ENCODE measurements around the gene MAP3K2.
A peak's percentile ranks its signal among the peaks of the same experiment; 100 is the strongest.

Gene MAP3K2, protein sequence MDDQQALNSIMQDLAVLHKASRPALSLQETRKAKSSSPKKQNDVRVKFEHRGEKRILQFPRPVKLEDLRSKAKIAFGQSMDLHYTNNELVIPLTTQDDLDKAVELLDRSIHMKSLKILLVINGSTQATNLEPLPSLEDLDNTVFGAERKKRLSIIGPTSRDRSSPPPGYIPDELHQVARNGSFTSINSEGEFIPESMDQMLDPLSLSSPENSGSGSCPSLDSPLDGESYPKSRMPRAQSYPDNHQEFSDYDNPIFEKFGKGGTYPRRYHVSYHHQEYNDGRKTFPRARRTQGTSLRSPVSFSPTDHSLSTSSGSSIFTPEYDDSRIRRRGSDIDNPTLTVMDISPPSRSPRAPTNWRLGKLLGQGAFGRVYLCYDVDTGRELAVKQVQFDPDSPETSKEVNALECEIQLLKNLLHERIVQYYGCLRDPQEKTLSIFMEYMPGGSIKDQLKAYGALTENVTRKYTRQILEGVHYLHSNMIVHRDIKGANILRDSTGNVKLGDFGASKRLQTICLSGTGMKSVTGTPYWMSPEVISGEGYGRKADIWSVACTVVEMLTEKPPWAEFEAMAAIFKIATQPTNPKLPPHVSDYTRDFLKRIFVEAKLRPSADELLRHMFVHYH

GRCh38 chr2:127387655-127388422 lies at the start of gene MAP3K2:
Gene MAP3K2 (minus strand): TSS chr2:127387975. CDS start chr2:127343129, 44,846 bp downstream.
- Histone ChIP-seq H3K9ac (ENCODE audit: low read length) (peak within 1 kb of the TSS; percentile 96), H3K4me3 (ENCODE audit: low read length) (peak within 1 kb of the TSS; percentile 87), H3K27me3 (ENCODE audit: control insufficient read depth, insufficient read depth, low read length) (no peaks in the 10 kb centered on the region), H3K27ac (ENCODE audit: low read depth, low read length) (peak within 1 kb of the TSS; percentile 99), H3K36me3 (ENCODE audit: control insufficient read depth, insufficient read depth, low read length) (no peaks in the 10 kb centered on the region), H3K4me1 (ENCODE audit: control insufficient read depth, insufficient read depth, low read length) (peaks cover 3% of the 10 kb centered on the region)

GRCh38 chr2:127437056-127437455 lies 49.3 kb upstream of the MAP3K2 start:
- H3K27me3 ChIP-seq (ENCODE audit: control insufficient read depth, insufficient read depth, low read length): no peaks in the 10 kb centered on the region
- H3K9ac ChIP-seq (ENCODE audit: low read length): no peak overlapping the region
- no peaks in the 10 kb centered on the region for H3K36me3 ChIP-seq (ENCODE audit: control insufficient read depth, insufficient read depth, low read length)
- no peak overlapping the region for H3K4me3 ChIP-seq (ENCODE audit: low read length)
- no peak overlapping the region for H3K27ac ChIP-seq (ENCODE audit: low read depth, low read length)
- no peaks in the 10 kb centered on the region for H3K4me1 ChIP-seq (ENCODE audit: control insufficient read depth, insufficient read depth, low read length)

GRCh38 chr2:127434515-127434914 lies 46.7 kb upstream of the MAP3K2 start:
- Histone ChIP-seq H3K9ac (ENCODE audit: low read length) (no peak overlapping the region), H3K27me3 (ENCODE audit: control insufficient read depth, insufficient read depth, low read length) (no peaks in the 10 kb centered on the region), H3K4me1 (ENCODE audit: control insufficient read depth, insufficient read depth, low read length) (no peaks in the 10 kb centered on the region), H3K36me3 (ENCODE audit: control insufficient read depth, insufficient read depth, low read length) (no peaks in the 10 kb centered on the region), H3K27ac (ENCODE audit: low read depth, low read length) (no peak overlapping the region), H3K4me3 (ENCODE audit: low read length) (no peak overlapping the region)

GRCh38 chr2:127431408-127432023 lies 43.7 kb upstream of the MAP3K2 start:
- Histone ChIP-seq H3K27me3 (ENCODE audit: control insufficient read depth, insufficient read depth, low read length) (no peaks in the 10 kb centered on the region), H3K9ac (ENCODE audit: low read length) (no peak overlapping the region), H3K36me3 (ENCODE audit: control insufficient read depth, insufficient read depth, low read length) (no peaks in the 10 kb centered on the region), H3K27ac (ENCODE audit: low read depth, low read length) (no peak overlapping the region), H3K4me3 (ENCODE audit: low read length) (no peak overlapping the region), H3K4me1 (ENCODE audit: control insufficient read depth, insufficient read depth, low read length) (no peaks in the 10 kb centered on the region)

DNA sequence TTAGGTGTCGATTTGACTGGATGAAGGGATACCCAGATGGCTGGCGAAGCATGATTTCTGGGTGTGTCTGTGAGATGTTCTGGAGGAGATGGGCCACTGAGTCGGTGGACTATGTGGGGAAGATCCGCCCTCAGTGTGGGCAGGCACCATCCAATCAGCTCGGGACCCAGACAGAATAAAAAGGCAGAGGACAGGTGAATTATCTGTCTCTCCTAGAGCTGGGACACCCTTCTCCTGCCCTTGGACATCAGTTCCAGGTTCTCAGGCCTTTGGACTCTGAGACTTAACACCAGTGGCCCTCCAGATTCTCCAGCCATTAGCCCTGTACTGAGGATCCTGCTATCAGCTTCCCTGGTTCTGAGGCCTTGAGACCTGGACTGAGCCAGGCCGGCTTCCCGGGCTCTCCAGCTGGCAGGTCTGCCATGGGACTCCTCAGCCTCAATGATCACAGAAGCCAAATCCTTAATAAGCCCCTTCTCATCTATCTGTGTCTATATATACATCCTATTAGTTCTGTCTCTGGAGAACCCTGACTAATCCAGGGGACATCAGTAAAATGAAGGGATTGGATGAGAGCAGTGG lies 42.2 kb upstream of the MAP3K2 start:
- no peaks in the 10 kb centered on the region for H3K27me3 ChIP-seq (ENCODE audit: control insufficient read depth, insufficient read depth, low read length)
- no peak overlapping the region for H3K9ac ChIP-seq (ENCODE audit: low read length)
- H3K4me1 ChIP-seq (ENCODE audit: control insufficient read depth, insufficient read depth, low read length): no peaks in the 10 kb centered on the region
- H3K27ac ChIP-seq (ENCODE audit: low read depth, low read length): no peak overlapping the region
- no peaks in the 10 kb centered on the region for H3K36me3 ChIP-seq (ENCODE audit: control insufficient read depth, insufficient read depth, low read length)
- no peak overlapping the region for H3K4me3 ChIP-seq (ENCODE audit: low read length)

- no peaks in the 10 kb centered on the region for H3K36me3 ChIP-seq (ENCODE audit: control insufficient read depth, insufficient read depth, low read length)
- H3K27ac ChIP-seq (ENCODE audit: low read depth, low read length): no peak overlapping the region
- H3K4me3 ChIP-seq (ENCODE audit: low read length): no peak overlapping the region
- no peaks in the 10 kb centered on the region for H3K4me1 ChIP-seq (ENCODE audit: control insufficient read depth, insufficient read depth, low read length)
- no peak overlapping the region for H3K9ac ChIP-seq (ENCODE audit: low read length)
- H3K27me3 ChIP-seq (ENCODE audit: control insufficient read depth, insufficient read depth, low read length): no peaks in the 10 kb centered on the region
These were observed 41.5 kb upstream of the MAP3K2 start for GRCh38 chr2:127429291-127429690.

DNA sequence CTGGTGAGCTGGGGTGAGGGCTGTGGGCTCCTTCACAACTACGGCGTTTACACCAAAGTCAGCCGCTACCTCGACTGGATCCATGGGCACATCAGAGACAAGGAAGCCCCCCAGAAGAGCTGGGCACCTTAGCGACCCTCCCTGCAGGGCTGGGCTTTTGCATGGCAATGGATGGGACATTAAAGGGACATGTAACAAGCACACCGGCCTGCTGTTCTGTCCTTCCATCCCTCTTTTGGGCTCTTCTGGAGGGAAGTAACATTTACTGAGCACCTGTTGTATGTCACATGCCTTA lies 41.0 kb upstream of the MAP3K2 start:
- Histone ChIP-seq H3K36me3 (ENCODE audit: control insufficient read depth, insufficient read depth, low read length) (no peaks in the 10 kb centered on the region), H3K4me1 (ENCODE audit: control insufficient read depth, insufficient read depth, low read length) (no peaks in the 10 kb centered on the region), H3K27me3 (ENCODE audit: control insufficient read depth, insufficient read depth, low read length) (no peaks in the 10 kb centered on the region), H3K4me3 (ENCODE audit: low read length) (no peak overlapping the region), H3K27ac (ENCODE audit: low read depth, low read length) (no peak overlapping the region), H3K9ac (ENCODE audit: low read length) (no peak overlapping the region)

DNA sequence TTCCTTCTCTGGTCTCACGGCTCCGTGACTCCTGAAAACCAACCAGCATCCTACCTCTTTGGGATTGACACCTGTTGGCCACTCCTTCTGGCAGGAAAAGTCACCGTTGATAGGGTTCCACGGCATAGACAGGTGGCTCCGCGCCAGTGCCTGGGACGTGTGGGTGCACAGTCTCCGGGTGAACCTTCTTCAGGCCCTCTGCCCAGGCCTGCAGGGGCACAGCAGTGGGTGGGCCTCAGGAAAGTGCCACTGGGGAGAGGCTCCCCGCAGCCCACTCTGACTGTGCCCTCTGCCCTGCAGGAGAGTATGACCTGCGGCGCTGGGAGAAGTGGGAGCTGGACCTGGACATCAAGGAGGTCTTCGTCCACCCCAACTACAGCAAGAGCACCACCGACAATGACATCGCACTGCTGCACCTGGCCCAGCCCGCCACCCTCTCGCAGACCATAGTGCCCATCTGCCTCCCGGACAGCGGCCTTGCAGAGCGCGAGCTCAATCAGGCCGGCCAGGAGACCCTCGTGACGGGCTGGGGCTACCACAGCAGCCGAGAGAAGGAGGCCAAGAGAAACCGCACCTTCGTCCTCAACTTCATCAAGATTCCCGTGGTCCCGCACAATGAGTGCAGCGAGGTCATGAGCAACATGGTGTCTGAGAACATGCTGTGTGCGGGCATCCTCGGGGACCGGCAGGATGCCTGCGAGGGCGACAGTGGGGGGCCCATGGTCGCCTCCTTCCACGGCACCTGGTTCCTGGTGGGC lies 40.5 kb upstream of the MAP3K2 start:
- H3K4me1 ChIP-seq (ENCODE audit: control insufficient read depth, insufficient read depth, low read length): no peaks in the 10 kb centered on the region

GRCh38 chr2:127427376-127428056 lies 39.7 kb upstream of the MAP3K2 start:
- no peak overlapping the region for H3K9ac ChIP-seq (ENCODE audit: low read length)
- no peaks in the 10 kb centered on the region for H3K36me3 ChIP-seq (ENCODE audit: control insufficient read depth, insufficient read depth, low read length)
- no peak overlapping the region for H3K4me3 ChIP-seq (ENCODE audit: low read length)
- no peak overlapping the region for H3K27ac ChIP-seq (ENCODE audit: low read depth, low read length)
- no peaks in the 10 kb centered on the region for H3K27me3 ChIP-seq (ENCODE audit: control insufficient read depth, insufficient read depth, low read length)
- H3K4me1 ChIP-seq (ENCODE audit: control insufficient read depth, insufficient read depth, low read length): no peaks in the 10 kb centered on the region

More for the DNA sequence above, 40.5 kb upstream of the MAP3K2 start:
- no peaks in the 10 kb centered on the region for H3K36me3 ChIP-seq (ENCODE audit: control insufficient read depth, insufficient read depth, low read length)
- no peak overlapping the region for H3K9ac ChIP-seq (ENCODE audit: low read length)
- H3K27me3 ChIP-seq (ENCODE audit: control insufficient read depth, insufficient read depth, low read length): no peaks in the 10 kb centered on the region
- H3K4me3 ChIP-seq (ENCODE audit: low read length): no peak overlapping the region
- no peak overlapping the region for H3K27ac ChIP-seq (ENCODE audit: low read depth, low read length)

DNA sequence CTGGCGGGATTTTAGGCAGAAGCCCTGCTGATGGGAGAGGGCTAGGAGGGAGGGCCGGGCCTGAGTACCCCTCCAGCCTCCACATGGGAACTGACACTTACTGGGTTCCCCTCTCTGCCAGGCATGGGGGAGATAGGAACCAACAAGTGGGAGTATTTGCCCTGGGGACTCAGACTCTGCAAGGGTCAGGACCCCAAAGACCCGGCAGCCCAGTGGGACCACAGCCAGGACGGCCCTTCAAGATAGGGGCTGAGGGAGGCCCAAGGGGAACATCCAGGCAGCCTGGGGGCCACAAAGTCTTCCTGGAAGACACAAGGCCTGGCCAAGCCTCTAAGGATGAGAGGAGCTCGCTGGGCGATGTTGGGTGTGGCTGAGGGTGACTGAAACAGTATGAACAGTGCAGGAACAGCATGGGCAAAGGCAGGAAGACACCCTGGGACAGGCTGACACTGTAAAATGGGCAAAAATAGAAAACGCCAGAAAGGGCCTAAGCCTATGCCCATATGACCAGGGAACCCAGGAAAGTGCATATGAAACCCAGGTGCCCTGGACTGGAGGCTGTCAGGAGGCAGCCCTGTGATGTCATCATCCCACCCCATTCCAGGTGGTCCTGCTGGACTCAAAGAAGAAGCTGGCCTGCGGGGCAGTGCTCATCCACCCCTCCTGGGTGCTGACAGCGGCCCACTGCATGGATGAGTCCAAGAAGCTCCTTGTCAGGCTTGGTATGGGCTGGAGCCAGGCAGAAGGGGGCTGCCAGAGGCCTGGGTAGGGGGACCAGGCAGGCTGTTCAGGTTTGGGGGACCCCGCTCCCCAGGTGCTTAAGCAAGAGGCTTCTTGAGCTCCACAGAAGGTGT lies 39.0 kb upstream of the MAP3K2 start:
- no peak overlapping the region for H3K27ac ChIP-seq (ENCODE audit: low read depth, low read length)
- no peaks in the 10 kb centered on the region for H3K36me3 ChIP-seq (ENCODE audit: control insufficient read depth, insufficient read depth, low read length)
- H3K4me1 ChIP-seq (ENCODE audit: control insufficient read depth, insufficient read depth, low read length): no peaks in the 10 kb centered on the region
- H3K9ac ChIP-seq (ENCODE audit: low read length): no peak overlapping the region
- H3K27me3 ChIP-seq (ENCODE audit: control insufficient read depth, insufficient read depth, low read length): peaks cover 2% of the 10 kb centered on the region
- H3K4me3 ChIP-seq (ENCODE audit: low read length): no peak overlapping the region

Measured in rectal smooth muscle tissue (tissue), 1 donor.